HUES6 (cell line): ENCODE data around the gene ASXL1.

ENCODE experiments used
- H3K27ac ChIP-seq: 2 replicates; pipeline ENCODE4 v1.7.0; 2013; ENCODE audit warnings: low read depth, mild to moderate bottlenecking, low read length, inconsistent platforms
- H3K27me3 ChIP-seq: 2 replicates; pipeline ENCODE4 v1.6.1; 2013; ENCODE audit warnings: low read length; ENCODE audit not compliant: control insufficient read depth, insufficient read depth
- H3K36me3 ChIP-seq: 2 replicates; pipeline ENCODE4 v1.6.1; 2013; ENCODE audit warnings: low read length; ENCODE audit not compliant: control insufficient read depth, insufficient read depth
- H3K4me1 ChIP-seq: 2 replicates; pipeline ENCODE4 v1.6.1; 2013; ENCODE audit warnings: low read length; ENCODE audit not compliant: control insufficient read depth, insufficient read depth
- H3K4me3 ChIP-seq: 2 replicates; pipeline ENCODE4 v1.5.1; 2013; ENCODE audit warnings: low read depth, low read length
- H3K9ac ChIP-seq: one replicate; pipeline ENCODE4 v1.6.1; 2013; ENCODE audit warnings: mild to moderate bottlenecking, low read length
- H3K9me3 ChIP-seq: 2 replicates; pipeline ENCODE4 v1.6.1; 2013; ENCODE audit warnings: low read depth, low read length; ENCODE audit not compliant: control insufficient read depth, insufficient read depth

Gene ASXL1

GRCh38 chr20:32325706-32326503 lies 32.2 kb upstream of the ASXL1 start:
- Histone ChIP-seq H3K36me3 (peaks cover 16% of the 10 kb centered on the region), H3K27ac (no peak overlapping the region), H3K4me3 (no peak overlapping the region), H3K9ac (no peak overlapping the region), H3K27me3 (no peaks in the 10 kb centered on the region), H3K4me1 (no peaks in the 10 kb centered on the region; the same call in 1 of the 2 replicates), H3K9me3 (no peaks in the 10 kb centered on the region)

- H3K4me1 ChIP-seq = no peaks in the 10 kb centered on the region; the same call in 1 of the 2 replicates
- no peak overlapping the region for H3K27ac ChIP-seq
- H3K9me3 ChIP-seq = no peaks in the 10 kb centered on the region
- no peak overlapping the region for H3K4me3 ChIP-seq
- no peaks in the 10 kb centered on the region for H3K27me3 ChIP-seq
- H3K9ac ChIP-seq = no peak overlapping the region
- H3K36me3 ChIP-seq = peaks cover 22% of the 10 kb centered on the region
These were observed 31.7 kb upstream of the ASXL1 start for GRCh38 chr20:32326504-32326845.

DNA sequence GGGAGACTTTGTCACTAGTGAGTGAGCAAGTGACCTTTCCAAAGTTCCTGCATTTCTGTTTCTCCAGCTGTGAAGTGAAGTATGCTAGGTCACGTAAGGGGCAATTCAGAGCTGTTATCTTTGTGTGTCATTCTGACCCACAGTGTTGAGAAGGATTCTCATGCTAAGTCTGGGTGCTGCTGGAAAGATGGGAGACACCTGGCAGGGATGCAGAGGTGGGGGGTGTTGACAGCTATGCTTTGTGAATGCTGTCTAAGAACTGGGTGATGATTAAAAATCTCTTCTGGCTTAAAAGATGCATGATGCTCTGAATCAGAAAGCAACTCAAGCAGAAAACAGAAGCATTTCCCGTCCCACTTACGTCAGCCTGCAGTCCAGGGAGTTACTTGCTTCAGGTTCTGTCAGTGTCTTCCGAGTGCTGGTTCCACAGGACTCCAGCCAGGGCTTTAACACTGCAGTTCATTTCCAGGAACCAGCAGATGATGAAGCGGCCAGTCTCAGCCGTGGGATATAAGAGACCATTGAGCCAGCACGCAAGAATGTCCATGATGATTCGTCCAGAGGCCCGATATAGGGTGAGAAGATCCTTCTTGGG lies 30.9 kb upstream of the ASXL1 start:
- no peak overlapping the region for H3K27ac ChIP-seq
- peaks cover 29% of the 10 kb centered on the region for H3K36me3 ChIP-seq
- no peak overlapping the region for H3K4me3 ChIP-seq
- H3K4me1 ChIP-seq = no peaks in the 10 kb centered on the region; the same call in 1 of the 2 replicates
- no peak overlapping the region for H3K9ac ChIP-seq
- H3K9me3 ChIP-seq = no peaks in the 10 kb centered on the region
- no peaks in the 10 kb centered on the region for H3K27me3 ChIP-seq

DNA sequence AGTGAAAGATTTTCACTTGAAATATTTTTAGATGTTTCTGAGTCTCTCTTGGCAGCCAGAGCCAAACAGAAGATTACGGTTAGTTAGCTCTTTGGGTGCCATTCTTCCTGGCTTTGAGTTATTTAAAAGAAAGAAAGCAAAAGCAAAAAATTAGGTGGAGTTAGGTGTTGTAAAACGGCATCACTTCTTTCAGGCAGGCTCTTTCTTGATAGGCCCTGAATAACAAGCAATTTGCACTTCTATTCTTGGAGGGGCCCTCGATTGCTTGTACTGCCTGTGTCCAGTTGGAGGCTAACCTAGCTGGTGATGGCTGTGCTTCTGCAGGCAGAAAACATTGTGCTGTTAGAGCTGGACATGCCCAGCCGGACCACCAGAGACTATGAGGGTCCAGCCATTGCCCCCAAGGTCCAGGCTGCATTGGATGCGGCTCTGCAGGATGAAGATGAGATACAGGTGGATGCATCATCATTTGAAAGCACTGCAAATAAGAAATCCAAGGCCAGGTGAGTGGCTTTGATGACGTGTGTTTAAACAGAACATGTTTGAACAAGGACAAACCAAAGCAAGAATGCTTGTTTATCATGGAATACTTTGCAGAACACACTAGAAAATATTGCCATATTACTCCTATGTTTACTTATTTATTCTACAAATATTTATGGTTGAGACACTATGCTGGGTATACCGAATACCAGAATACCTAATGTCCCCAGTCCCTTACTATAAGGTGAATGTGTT lies 28.1 kb upstream of the ASXL1 start:
- no peak overlapping the region for H3K9ac ChIP-seq
- no peaks in the 10 kb centered on the region; the same call in 1 of the 2 replicates for H3K4me1 ChIP-seq
- no peaks in the 10 kb centered on the region for H3K9me3 ChIP-seq
- H3K27me3 ChIP-seq = no peaks in the 10 kb centered on the region
- H3K4me3 ChIP-seq = no peak overlapping the region
- H3K36me3 ChIP-seq = peaks cover 35% of the 10 kb centered on the region
- H3K27ac ChIP-seq = no peak overlapping the region

- Histone ChIP-seq H3K4me3 (no peak overlapping the region), H3K36me3 (peaks cover 35% of the 10 kb centered on the region), H3K27ac (no peak overlapping the region), H3K9ac (no peak overlapping the region), H3K27me3 (no peaks in the 10 kb centered on the region), H3K9me3 (no peaks in the 10 kb centered on the region), H3K4me1 (no peaks in the 10 kb centered on the region; the same call in 1 of the 2 replicates)
These were observed 27.6 kb upstream of the ASXL1 start for GRCh38 chr20:32330555-32330897.

DNA sequence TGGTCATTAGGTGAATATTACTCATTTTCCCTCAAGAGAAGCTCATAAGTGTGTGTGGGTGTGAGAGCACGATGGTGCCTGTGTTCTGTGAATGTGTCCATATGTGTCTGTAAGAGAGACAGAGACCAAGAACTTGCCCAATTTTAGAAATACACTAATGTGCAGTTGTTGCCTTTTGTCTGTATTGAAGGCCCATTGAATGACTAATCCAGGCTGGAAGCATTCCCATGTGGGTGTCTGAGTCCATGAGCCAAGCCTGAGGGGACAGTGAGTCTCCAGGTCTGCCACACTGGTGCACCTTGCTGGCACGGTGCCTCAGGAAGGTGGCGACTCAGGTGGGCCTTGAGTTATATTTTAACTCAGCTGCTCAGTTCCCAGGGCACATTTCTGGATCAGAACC lies 25.5 kb upstream of the ASXL1 start:
- Histone ChIP-seq H3K36me3 (peaks cover 28% of the 10 kb centered on the region), H3K27ac (no peak overlapping the region), H3K9ac (no peak overlapping the region), H3K9me3 (no peaks in the 10 kb centered on the region), H3K4me3 (no peak overlapping the region), H3K27me3 (no peaks in the 10 kb centered on the region), H3K4me1 (no peaks in the 10 kb centered on the region)

- Histone ChIP-seq H3K9me3 (no peaks in the 10 kb centered on the region), H3K27me3 (no peaks in the 10 kb centered on the region), H3K4me1 (no peaks in the 10 kb centered on the region), H3K4me3 (no peak overlapping the region), H3K9ac (no peak overlapping the region), H3K27ac (no peak overlapping the region), H3K36me3 (peaks cover 27% of the 10 kb centered on the region)
These were observed 24.7 kb upstream of the ASXL1 start for GRCh38 chr20:32333181-32333987.

DNA sequence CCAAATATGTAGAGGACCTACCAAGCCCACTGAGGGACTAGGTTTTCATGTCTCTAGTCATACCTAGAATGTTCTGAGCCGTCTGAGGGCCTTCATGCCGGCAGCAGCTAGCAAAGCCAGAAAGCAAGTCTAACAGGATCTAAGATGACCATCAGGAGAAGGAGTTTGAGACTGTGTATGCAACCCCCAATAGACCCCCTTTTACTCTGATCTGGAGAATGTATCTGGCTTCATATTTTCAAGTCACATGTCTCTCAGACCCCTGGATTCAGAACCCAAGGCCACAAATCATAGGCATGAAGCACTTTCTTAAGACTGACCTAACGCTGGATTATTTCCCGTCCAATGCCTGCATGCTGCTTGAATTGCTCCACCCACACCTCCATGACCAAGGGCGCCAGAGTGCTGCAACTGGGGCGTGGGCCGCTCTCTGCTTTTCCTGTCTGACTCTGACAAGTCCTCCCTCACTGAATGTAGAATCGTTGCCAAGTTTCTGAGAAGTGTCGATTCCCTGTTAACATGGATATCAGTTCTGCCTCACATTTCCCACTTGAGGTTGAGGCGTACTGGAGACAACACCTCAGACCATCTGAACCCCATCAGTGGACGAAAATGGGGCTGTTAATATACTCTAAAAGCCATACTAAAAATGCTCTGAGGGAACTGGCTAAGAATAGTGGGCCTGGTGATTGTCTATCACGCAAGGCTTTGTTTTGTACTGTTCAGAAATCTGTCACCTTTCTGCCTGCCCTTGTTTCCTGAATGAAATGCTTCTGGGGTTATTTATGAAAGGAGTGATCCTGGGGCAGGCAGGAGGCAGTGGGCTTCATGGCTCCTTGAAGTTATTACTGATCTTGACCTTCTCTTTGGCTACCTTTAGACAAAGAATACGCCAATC lies 23.9 kb upstream of the ASXL1 start:
- peaks cover 4% of the 10 kb centered on the region; the same call in 1 of the 2 replicates for H3K4me1 ChIP-seq

DNA sequence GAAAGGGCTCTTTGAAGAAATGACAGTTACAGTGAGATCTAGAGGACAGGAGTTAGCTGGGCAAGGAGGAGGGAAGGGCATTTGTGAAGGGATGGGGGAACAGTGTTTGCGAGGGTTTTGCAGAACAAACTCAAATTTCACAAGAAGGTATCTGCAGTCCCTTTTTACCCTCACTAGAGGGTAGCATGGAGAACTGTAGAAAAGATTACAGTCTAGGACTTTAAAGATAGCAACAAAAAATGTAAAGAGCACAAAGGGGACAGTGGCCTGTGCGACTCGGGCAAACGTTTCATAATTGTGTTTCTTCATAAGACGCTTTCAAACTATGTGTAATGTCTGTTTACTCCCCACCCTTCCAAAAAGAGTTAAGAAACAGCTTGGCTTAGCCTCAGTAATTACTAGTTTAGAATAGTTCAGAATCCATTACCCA lies 21.2 kb upstream of the ASXL1 start:
- Histone ChIP-seq H3K4me3 (no peak overlapping the region), H3K36me3 (peaks cover 8% of the 10 kb centered on the region), H3K27ac (no peak overlapping the region), H3K27me3 (no peaks in the 10 kb centered on the region), H3K9ac (no peak overlapping the region), H3K9me3 (no peaks in the 10 kb centered on the region), H3K4me1 (peaks cover 4% of the 10 kb centered on the region; the same call in 1 of the 2 replicates)

More for the DNA sequence above, 23.9 kb upstream of the ASXL1 start:
- H3K36me3 ChIP-seq = peaks cover 27% of the 10 kb centered on the region
- H3K27me3 ChIP-seq = no peaks in the 10 kb centered on the region
- no peak overlapping the region for H3K4me3 ChIP-seq
- H3K9me3 ChIP-seq = no peaks in the 10 kb centered on the region
- no peak overlapping the region for H3K9ac ChIP-seq
- no peak overlapping the region for H3K27ac ChIP-seq
